ENCODE data around the gene LMAN2L.

LMAN2L gene

GRCh38 chr2:96758987-96759386 lies 19.1 kb upstream of the LMAN2L start:
- Histone ChIP-seq H3K36me3 (ENCODE audit: control insufficient read depth, low read length) (no peaks in the 10 kb centered on the region), H4K20me1 (ENCODE audit: control insufficient read depth, insufficient read depth, low read depth, low read length) (no peaks in the 10 kb centered on the region), H3K9me3 (ENCODE audit: control insufficient read depth, insufficient read depth, low read length) (no peaks in the 10 kb centered on the region), H3K4me3 (ENCODE audit: low read length) (no peak overlapping the region), H3K9me2 (replicated peaks; ENCODE audit: control insufficient read depth, low read length) (no peaks in the 10 kb centered on the region), H3K4me1 (ENCODE audit: control insufficient read depth, low read length) (peaks cover 45% of the 10 kb centered on the region), H3K79me2 (ENCODE audit: control insufficient read depth, low read length) (peaks cover 30% of the 10 kb centered on the region), H3K27ac (ENCODE audit: low read depth, low read length) (no peak overlapping the region), H3K27me3 (ENCODE audit: control insufficient read depth, low read length) (no peaks in the 10 kb centered on the region), H3F3A (ENCODE audit: control insufficient read depth, insufficient read depth) (no peaks in the 10 kb centered on the region), H3K4me2 (ENCODE audit: low read length) (no peak overlapping the region)
- TF ChIP-seq EZH2phosphoT487 (IDR thresholded peaks at IDR 0.05; ENCODE audit: borderline replicate concordance, low read length): no peak
- TF ChIP-seq CTCF (IDR thresholded peaks at IDR 0.05; ENCODE audit: low read depth, low read length, poor library complexity, severe bottlenecking): no peak

GRCh38 chr2:96757477-96757860 lies 17.6 kb upstream of the LMAN2L start:
- TF ChIP-seq EZH2phosphoT487 (IDR thresholded peaks at IDR 0.05; ENCODE audit: borderline replicate concordance, low read length) (no peak), CTCF (IDR thresholded peaks at IDR 0.05; ENCODE audit: low read depth, low read length, poor library complexity, severe bottlenecking) (no peak)
- Histone ChIP-seq H3K27ac (ENCODE audit: low read depth, low read length) (no peak overlapping the region), H3K36me3 (ENCODE audit: control insufficient read depth, low read length) (no peaks in the 10 kb centered on the region), H3K79me2 (ENCODE audit: control insufficient read depth, low read length) (peaks cover 15% of the 10 kb centered on the region), H3K4me2 (ENCODE audit: low read length) (no peak overlapping the region), H3K9me3 (ENCODE audit: control insufficient read depth, insufficient read depth, low read length) (no peaks in the 10 kb centered on the region), H3F3A (ENCODE audit: control insufficient read depth, insufficient read depth) (no peaks in the 10 kb centered on the region), H3K9me2 (replicated peaks; ENCODE audit: control insufficient read depth, low read length) (no peaks in the 10 kb centered on the region), H3K4me1 (ENCODE audit: control insufficient read depth, low read length) (peaks cover 30% of the 10 kb centered on the region), H4K20me1 (ENCODE audit: control insufficient read depth, insufficient read depth, low read depth, low read length) (no peaks in the 10 kb centered on the region), H3K4me3 (ENCODE audit: low read length) (no peak overlapping the region), H3K27me3 (ENCODE audit: control insufficient read depth, low read length) (no peaks in the 10 kb centered on the region)

GRCh38 chr2:96756788-96757476 lies 17.1 kb upstream of the LMAN2L start:
- Histone ChIP-seq H4K20me1 (ENCODE audit: control insufficient read depth, insufficient read depth, low read depth, low read length) (no peaks in the 10 kb centered on the region), H3K9me2 (replicated peaks; ENCODE audit: control insufficient read depth, low read length) (no peaks in the 10 kb centered on the region), H3K4me2 (ENCODE audit: low read length) (no peak overlapping the region), H3K36me3 (ENCODE audit: control insufficient read depth, low read length) (no peaks in the 10 kb centered on the region), H3F3A (ENCODE audit: control insufficient read depth, insufficient read depth) (no peaks in the 10 kb centered on the region), H3K4me1 (ENCODE audit: control insufficient read depth, low read length) (peaks cover 25% of the 10 kb centered on the region), H3K27me3 (ENCODE audit: control insufficient read depth, low read length) (no peaks in the 10 kb centered on the region), H3K27ac (ENCODE audit: low read depth, low read length) (no peak overlapping the region), H3K79me2 (ENCODE audit: control insufficient read depth, low read length) (peaks cover 10% of the 10 kb centered on the region), H3K4me3 (ENCODE audit: low read length) (no peak overlapping the region), H3K9me3 (ENCODE audit: control insufficient read depth, insufficient read depth, low read length) (no peaks in the 10 kb centered on the region)
- no peak for TF ChIP-seq EZH2phosphoT487 (IDR thresholded peaks at IDR 0.05; ENCODE audit: borderline replicate concordance, low read length)
- no peak for TF ChIP-seq CTCF (IDR thresholded peaks at IDR 0.05; ENCODE audit: low read depth, low read length, poor library complexity, severe bottlenecking)

Measured in DOHH2 (cell line).